ELR (cell line): ENCODE data around the gene ZFP69.
A peak's percentile ranks its signal among the peaks of the same experiment; 100 is the strongest.

Experiments
- DNase-seq: peaks from one replicate; pipeline ENCODE4 v3.0.0-alpha.2; 2015; ENCODE audit warnings: low read depth

The ZFP69 gene

GRCh38 chr1:40508375-40509341 lies 31.6 kb downstream of the ZFP69 start, which contains the start of gene EXO5:
Gene EXO5, plus strand, starts transcription at chr1:40508767. Its CDS starts 5,778 bp downstream, at chr1:40514545.
- DNase-seq = peak; percentile 76

- DNase-seq = no peak
Measured at GRCh38 chr1:40519517-40519916, 42.4 kb downstream of the ZFP69 start.

GRCh38 chr1:40530735-40531380 lies 53.8 kb downstream of the ZFP69 start:
- DNase-seq = peak; percentile 32

GRCh38 chr1:40531381-40532061 lies 54.4 kb downstream of the ZFP69 start, which contains the start of gene ZNF684:
Gene ZNF684, plus strand, starts transcription at chr1:40531637. Its CDS starts 1,530 bp downstream, at chr1:40533167.
- DNase-seq = peak; percentile 97

GRCh38 chr1:40532062-40532389 lies 54.9 kb downstream of the ZFP69 start:
- DNase-seq = no peak

- DNase-seq = peak; percentile 67
Measured at GRCh38 chr1:40532844-40533424, 55.8 kb downstream of the ZFP69 start.

- DNase-seq = no peak
Measured at GRCh38 chr1:40534589-40534988, 57.5 kb downstream of the ZFP69 start.

- no peak for DNase-seq
Measured at GRCh38 chr1:40535732-40536131, 58.6 kb downstream of the ZFP69 start.

- no peak for DNase-seq
Measured at GRCh38 chr1:40539338-40539737, 62.2 kb downstream of the ZFP69 start.
